ENCODE data around the gene TMSB4X. TPM values are rescaled to one million over a fixed set of nuclear protein-coding genes. Genes with fewer than 3 reads are reported as not detected.
"Not testable (repeated sequence)": the region's sequence is repeated elsewhere in the genome, so short reads cannot be mapped to it uniquely, and the experiment has no call there.

The TMSB4X gene
- total RNA-seq, 2 donors from 2014 or later, result 3,844 to 4,288 TPM

- Histone ChIP-seq H3K4me3 (peak overlapping the region; percentile 61), H3K27me3 (no peaks in the 10 kb centered on the region), H3K9ac (ENCODE audit: low read depth in 2 of 2, low read length in 2 of 2) (peak overlapping the region in 1 of 2 donors; percentile 77), H3K27ac (peak overlapping the region; percentile 92), H3K4me1 (no peaks in the 10 kb centered on the region), H3K9me3 (no peaks in the 10 kb centered on the region), H3K36me3 (no peaks in the 10 kb centered on the region)
- intact Hi-C loops (cut with DNase I), result loop anchor here (10.0 kb wide), 1 partner anchor 106 kb away; no protein-coding TSS in a partner anchor
- no peak for TF ChIP-seq CTCF (IDR thresholded peaks at IDR 0.05)
- DNase-seq, result peak; percentile 70
Observed at GRCh38 chrX:12978205-12979025, 3.5 kb downstream of the TMSB4X start.

- Histone ChIP-seq H3K27me3 (no peaks in the 10 kb centered on the region), H3K36me3 (no peaks in the 10 kb centered on the region), H3K9me3 (no peaks in the 10 kb centered on the region), H3K4me1 (no peaks in the 10 kb centered on the region), H3K9ac (ENCODE audit: low read depth in 2 of 2, low read length in 2 of 2) (peak overlapping the region in 1 of 2 donors; percentile 77), H3K27ac (peak overlapping the region; percentile 92), H3K4me3 (no peak overlapping the region)
- TF ChIP-seq CTCF (IDR thresholded peaks at IDR 0.05), result no peak
- intact Hi-C loops (cut with DNase I), result loop anchor here (10.0 kb wide), 1 partner anchor 106 kb away; no protein-coding TSS in a partner anchor
- no peak for DNase-seq
Observed at GRCh38 chrX:12979026-12979607, 4.2 kb downstream of the TMSB4X start.

- Histone ChIP-seq H3K9ac (ENCODE audit: low read depth in 2 of 2, low read length in 2 of 2) (no peak overlapping the region), H3K27me3 (no peaks in the 10 kb centered on the region), H3K27ac (peak overlapping the region; percentile 92), H3K9me3 (no peaks in the 10 kb centered on the region), H3K4me3 (no peak overlapping the region), H3K4me1 (no peaks in the 10 kb centered on the region), H3K36me3 (no peaks in the 10 kb centered on the region)
- intact Hi-C loops (cut with DNase I), result loop anchor here (10.0 kb wide), 1 partner anchor 105 kb away; no protein-coding TSS in a partner anchor
- TF ChIP-seq CTCF (IDR thresholded peaks at IDR 0.05), result no peak
- DNase-seq, result no peak
Observed at GRCh38 chrX:12979616-12980015, 4.7 kb downstream of the TMSB4X start.

GRCh38 chrX:12980039-12980438, 5.1 kb downstream of the TMSB4X start:
- H3K9me3 ChIP-seq; H3K4me1 ChIP-seq; H3K9ac ChIP-seq (ENCODE audit: low read depth in 2 of 2, low read length in 2 of 2); intact Hi-C loops (cut with DNase I); H3K27me3 ChIP-seq; H3K36me3 ChIP-seq; DNase-seq; H3K4me3 ChIP-seq; H3K27ac ChIP-seq: not testable (repeated sequence)

GRCh38 chrX:12981880-12982279, 7.0 kb downstream of the TMSB4X start:
- no peak for TF ChIP-seq CTCF (IDR thresholded peaks at IDR 0.05)
- intact Hi-C loops (cut with DNase I), result no loop called here
- DNase-seq, result no peak

More at GRCh38 chrX:12981880-12982279, 7.0 kb downstream of the TMSB4X start:
- Histone ChIP-seq H3K9me3 (no peaks in the 10 kb centered on the region), H3K27ac (no peak overlapping the region), H3K4me3 (no peak overlapping the region), H3K4me1 (no peaks in the 10 kb centered on the region), H3K9ac (ENCODE audit: low read depth in 2 of 2, low read length in 2 of 2) (no peak overlapping the region), H3K27me3 (no peaks in the 10 kb centered on the region), H3K36me3 (no peaks in the 10 kb centered on the region)

All from colonic mucosa (tissue), 4 donors.